GM12801 (cell line): ENCODE results near the gene MTUS2.

Experiments used
- CTCF ChIP-seq: IDR thresholded peaks from one replicate; pipeline ENCODE4 v1.5.1; 2011; ENCODE audit warnings: control low read depth; ENCODE audit not compliant: insufficient read length; ENCODE audit errors: extremely low read depth

Gene MTUS2

DNA sequence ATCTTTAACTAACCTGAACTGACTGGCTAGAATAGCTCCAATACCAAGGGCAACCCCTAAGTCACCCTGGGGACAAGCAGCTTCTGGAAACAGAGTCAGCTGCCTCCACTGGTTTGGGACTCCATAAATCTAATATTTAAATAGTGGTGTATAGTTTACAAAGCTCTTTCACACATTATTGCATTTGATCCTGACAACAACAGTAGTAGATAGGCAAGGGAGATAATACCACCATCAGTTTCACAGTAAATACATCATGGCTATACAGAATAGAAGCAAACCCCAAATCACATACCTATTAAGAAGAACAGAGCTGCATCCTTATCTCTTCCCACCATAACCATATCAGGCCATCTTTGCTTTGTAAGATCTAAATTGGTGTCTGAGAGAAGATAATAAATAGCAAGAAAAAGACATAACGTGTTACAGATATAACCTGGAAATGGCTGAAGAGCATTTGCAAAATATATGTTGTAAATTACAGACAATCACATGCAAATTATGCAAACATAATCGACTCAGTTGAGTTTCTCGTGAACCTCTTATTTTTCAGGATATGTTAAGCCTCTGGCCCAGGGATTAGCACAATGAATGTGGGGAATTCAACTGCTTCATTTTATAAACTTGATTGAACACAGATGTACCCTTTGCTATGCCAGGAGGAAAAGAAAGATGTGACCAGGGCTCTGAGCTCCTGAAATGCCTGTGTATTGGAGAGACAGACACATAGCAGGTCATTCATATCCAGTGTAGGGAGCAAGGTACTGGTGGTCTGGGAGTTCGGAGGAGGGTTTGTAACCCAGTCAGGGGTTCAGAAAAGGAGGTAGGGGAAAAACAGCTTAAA is 632.9 kb downstream of the MTUS2 start:
- no peak for TF ChIP-seq CTCF

DNA sequence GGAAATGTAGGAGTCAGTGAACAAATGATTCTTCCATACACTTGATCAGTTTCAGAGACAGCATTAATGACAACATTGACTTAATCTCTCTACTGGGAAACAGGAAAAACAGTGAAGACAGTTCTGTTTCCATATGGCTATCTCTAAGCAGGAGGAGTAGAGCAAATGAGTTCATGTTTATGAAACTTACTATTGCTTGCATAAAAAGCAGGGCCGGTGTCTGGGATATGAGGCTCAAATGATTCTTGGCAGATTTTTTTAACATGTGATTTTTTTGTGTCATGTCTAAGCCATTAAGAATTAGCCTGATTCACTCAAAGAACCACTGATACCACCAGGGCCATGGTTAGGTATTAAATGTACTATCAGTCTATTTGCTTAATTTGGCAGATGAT is 633.5 kb downstream of the MTUS2 start:
- no peak for TF ChIP-seq CTCF

- TF ChIP-seq CTCF, result no peak
Measured at GRCh38 chr13:29454931-29455481, 634.9 kb downstream of the MTUS2 start.

- TF ChIP-seq CTCF, result no peak
Measured at GRCh38 chr13:29456419-29456818, 636.3 kb downstream of the MTUS2 start.

DNA sequence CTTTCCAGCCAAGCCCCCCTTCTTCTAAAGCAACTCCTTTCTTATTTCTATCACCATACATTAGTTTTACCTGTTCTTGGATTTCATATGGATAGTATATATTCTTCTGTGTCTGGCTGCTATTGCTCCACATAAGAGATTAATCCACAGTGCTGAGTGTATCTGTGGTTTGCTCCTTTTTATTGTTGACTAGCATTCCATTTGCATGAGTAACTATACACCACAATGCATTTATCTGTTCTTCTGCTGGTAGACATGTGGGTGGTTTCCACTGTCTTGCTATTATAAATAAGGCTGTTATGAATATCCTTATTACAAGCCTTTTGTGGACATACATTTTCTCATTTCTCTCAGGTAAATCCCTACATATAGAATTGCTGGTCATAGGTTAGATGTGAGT is 637.2 kb downstream of the MTUS2 start:
- no peak for TF ChIP-seq CTCF

GRCh38 chr13:29458419-29458818 is 638.3 kb downstream of the MTUS2 start:
- TF ChIP-seq CTCF, result no peak

- TF ChIP-seq CTCF, result no peak
Measured at GRCh38 chr13:29459813-29460355, 639.7 kb downstream of the MTUS2 start.
